HG03575 (cell line): ENCODE results near the gene ITPRIPL2.

Experiments used
- ATAC-seq: cut with Tn5 transposase; IDR thresholded peaks from one replicate; pipeline ENCODE4 v1.9.1; 2021; ENCODE audit not compliant: unreplicated experiment, insufficient number of reproducible peaks, low FRiP score; ENCODE audit errors: extremely low read depth

The ITPRIPL2 gene

DNA sequence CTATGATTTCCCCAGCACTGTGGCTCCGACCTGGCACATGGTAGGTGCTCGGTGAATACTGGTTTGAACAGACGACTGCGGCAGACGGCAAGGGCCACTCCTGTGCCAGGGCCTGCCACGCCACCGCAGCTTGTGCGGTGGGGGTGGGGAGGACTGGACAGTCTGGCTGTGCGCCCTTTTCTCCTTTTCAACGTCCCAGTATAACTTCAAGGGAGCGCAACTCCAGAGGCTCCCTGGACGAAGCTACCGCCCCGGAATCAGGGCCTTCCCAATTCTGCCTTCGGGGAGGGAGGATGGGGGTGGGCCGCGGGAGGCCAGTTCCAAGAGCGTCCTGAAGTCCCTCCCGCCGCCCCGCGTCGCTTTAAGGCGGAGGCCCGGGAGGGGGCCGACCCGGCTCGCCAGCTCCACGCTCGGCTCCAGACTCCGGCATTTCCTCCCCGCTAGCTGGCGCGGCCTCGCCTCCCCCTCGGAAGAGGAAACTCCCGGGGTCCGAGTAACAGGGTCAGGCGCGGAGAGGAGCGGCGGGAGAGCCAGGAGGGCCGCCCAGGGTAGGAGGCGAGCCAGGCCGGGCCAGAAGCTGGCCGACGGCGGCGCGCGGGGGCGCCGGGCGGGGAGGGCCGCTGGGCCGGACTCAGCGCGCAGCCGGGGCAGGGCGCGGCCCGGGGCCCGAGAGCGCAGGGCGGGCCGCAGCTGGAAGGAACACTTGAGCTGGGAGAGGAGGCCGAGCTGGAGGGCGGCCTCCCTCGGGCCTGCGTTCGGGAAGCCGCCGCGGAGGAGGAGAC is at the start of gene ITPRIPL2:
TSS of gene ITPRIPL2 (plus strand) at position 388 of the 782 bp plus-strand sequence. CDS start 498 bp downstream, outside the sequence.
- no peak for ATAC-seq

- ATAC-seq = no peak
These were observed 46.8 kb upstream of the ITPRIPL2 start for GRCh38 chr16:19066988-19067348.

DNA sequence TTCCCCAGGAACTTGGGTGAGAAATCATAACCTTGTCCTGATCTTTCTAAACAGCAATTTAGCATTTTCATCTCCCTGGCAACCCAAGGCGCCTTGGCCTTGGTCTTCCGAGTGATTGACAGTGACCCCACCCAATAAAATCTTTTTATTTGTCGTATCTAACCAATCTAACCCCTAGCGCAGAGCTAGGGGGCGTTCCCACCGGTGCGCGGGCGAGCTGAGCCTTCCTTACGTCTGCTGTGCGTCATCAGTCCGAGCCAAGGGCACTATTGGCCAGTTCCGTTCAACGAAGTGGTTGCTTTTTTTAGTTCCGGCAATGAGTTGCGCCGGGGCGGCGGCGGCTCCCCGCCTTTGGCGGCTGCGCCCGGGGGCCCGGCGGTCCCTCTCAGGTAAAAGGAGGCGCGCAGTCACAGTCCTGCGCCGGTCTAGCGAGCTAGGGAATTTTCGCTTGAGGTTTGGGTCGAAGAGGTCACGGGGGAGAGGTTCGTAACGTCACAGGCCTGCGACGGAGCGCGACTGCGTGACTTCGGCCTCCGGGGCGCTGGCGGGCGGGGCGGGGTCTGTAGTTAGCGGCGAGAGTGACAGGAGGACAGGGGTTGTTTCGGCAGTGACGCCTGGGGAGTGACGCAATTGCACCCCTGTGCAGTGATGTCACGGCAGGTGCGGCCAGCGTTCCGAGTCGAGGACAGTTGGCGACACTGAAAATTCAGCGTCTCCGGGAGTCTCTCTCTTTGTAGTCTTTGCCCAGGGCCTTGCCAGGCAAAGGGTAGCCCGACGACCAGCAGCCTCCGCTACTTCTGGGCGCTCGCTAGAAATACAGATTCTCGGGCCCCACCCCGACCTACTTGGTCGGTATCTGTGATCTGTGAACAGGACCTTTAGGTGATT is 46.2 kb upstream of the ITPRIPL2 start, which contains the start of gene COQ7:
TSS of gene COQ7 (plus strand) at position 266 of the 888 bp plus-strand sequence. CDS start at position 317, 51 bp downstream.
- ATAC-seq = peak; percentile 68

DNA sequence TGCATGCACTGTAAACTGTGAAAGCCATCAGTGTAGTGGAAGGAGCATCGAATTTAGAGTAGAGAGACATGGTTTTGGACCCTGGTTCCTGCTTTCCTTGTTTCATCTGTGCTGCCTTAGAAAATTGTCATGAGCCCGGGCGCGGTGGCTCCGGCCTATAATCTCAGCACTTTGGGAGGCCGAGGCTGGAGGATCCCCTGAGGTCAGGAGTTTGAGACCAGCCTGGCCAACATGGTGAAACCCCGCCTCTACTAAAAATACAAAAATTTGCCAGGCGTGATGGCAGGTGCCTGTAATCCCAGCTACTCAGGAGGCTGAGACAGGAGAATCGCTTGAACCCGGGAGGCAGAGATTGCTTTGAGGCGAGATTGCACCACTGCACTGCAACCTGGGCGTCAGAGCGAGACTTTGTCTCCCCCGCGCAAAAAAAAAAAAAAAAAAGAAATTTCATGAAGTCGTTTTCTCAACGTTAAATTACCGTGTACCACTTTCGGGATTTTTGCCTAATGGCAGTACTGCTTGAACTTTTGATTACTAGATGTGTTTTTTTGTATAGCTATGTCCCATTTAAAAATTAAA is 45.4 kb upstream of the ITPRIPL2 start:
- no peak for ATAC-seq

GRCh38 chr16:19071811-19072777 is 41.7 kb upstream of the ITPRIPL2 start:
- no peak for ATAC-seq

GRCh38 chr16:19073344-19073743 is 40.4 kb upstream of the ITPRIPL2 start:
- no peak for ATAC-seq

DNA sequence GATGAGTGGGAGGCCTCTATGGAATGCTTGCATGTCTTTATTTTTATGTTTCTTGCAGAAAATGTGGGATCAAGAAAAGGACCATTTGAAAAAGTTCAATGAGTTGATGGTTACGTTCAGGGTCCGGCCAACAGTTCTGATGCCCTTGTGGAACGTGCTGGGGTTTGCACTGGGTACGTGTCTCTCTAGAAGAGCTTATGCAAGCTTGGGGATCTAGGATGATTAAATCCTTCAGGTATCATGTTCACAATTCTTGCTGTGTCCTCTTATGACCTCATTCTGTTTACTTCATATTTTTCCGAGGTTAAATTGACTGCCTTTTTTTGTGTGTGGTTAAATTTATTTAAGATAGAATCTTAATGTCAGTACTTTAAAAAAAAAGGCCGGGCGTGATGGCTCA is 39.9 kb upstream of the ITPRIPL2 start:
- ATAC-seq = no peak

GRCh38 chr16:19075511-19075910 is 38.3 kb upstream of the ITPRIPL2 start:
- no peak for ATAC-seq

- ATAC-seq = no peak
These were observed 35.9 kb upstream of the ITPRIPL2 start for GRCh38 chr16:19077879-19078278.

- ATAC-seq = no peak
These were observed 30.1 kb upstream of the ITPRIPL2 start for GRCh38 chr16:19083670-19084069.

GRCh38 chr16:19084139-19084538 is 29.6 kb upstream of the ITPRIPL2 start:
- ATAC-seq = no peak

GRCh38 chr16:19084879-19085278 is 28.9 kb upstream of the ITPRIPL2 start:
- ATAC-seq = no peak

GRCh38 chr16:19085679-19086200 is 28.0 kb upstream of the ITPRIPL2 start:
- ATAC-seq = no peak

- ATAC-seq = no peak
These were observed 27.2 kb upstream of the ITPRIPL2 start for GRCh38 chr16:19086322-19087199.

GRCh38 chr16:19088341-19088916 is 25.3 kb upstream of the ITPRIPL2 start:
- no peak for ATAC-seq

GRCh38 chr16:19089410-19089955 is 24.3 kb upstream of the ITPRIPL2 start:
- no peak for ATAC-seq

DNA sequence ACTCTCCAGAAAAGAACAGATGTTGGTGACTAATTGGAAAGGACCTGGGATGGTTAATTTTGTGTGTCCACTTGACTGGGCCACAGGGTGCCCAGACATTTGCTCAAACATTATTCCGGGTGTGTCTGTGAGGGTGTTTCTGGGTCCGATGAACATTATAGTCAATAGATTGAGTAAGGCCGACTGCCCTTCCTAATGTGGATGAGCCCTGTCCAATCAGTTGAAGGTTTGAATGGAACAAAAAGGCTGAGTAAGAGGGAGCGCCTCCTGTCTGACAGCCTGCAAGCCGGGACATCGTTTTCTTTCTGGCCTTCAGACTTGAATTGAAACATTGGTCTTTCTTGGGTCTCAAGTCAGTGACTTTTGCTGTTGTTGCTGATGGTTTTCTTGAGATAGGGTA is 22.8 kb upstream of the ITPRIPL2 start:
- no peak for ATAC-seq
